ENCODE results near the gene COP1.

- TF ChIP-seq CTCF (IDR thresholded peaks at IDR 0.05) (no peak), EP300 (IDR thresholded peaks at IDR 0.05) (no peak), POLR2A (IDR thresholded peaks at IDR 0.05) (no peak)
Measured at GRCh38 chr1:176134666-176135065, 72.4 kb downstream of the COP1 start.

Data from tibial nerve (tissue), 4 donors.